ENCODE results near the gene ME2.
"Not testable (repeated sequence)": the region's sequence is repeated elsewhere in the genome, so short reads cannot be mapped to it uniquely, and the experiment has no call there.

The ME2 gene

GRCh38 chr18:50967714-50968661, 89.1 kb downstream of the ME2 start, which contains the start of gene ELAC1:
TSS of gene ELAC1 (plus strand) at chr18:50968040. CDS start at chr18:50974405, 6,365 bp downstream.
- peak within 1 kb of the TSS; percentile 94 to 96 for H3K4me3 ChIP-seq
- H3K27ac ChIP-seq: peak within 1 kb of the TSS; percentile 99
- DNase-seq: peak; percentile 59 to 84
- H3K36me3 ChIP-seq: no peaks in the 10 kb centered on the region
- intact Hi-C loops (cut with DNase I; ENCODE audit: low total_unique reads): loop anchor here (10.0 kb wide), 1 partner anchor 227 kb away; the partner anchor contains the start of gene MEX3C
- no peaks in the 10 kb centered on the region for H3K27me3 ChIP-seq
- no peak for TF ChIP-seq CTCF (IDR thresholded peaks at IDR 0.05)
- H3K4me1 ChIP-seq: peaks cover 0 to 22% (median 11%) of the 10 kb centered on the region in 4 donors
- peaks cover 0 to 7% (median 0%) of the 10 kb centered on the region in 3 donors for H3K9me3 ChIP-seq

- no peak for TF ChIP-seq CTCF (IDR thresholded peaks at IDR 0.05)
- peak overlapping the region; percentile 99 for H3K27ac ChIP-seq
- peak overlapping the region in 1 of 2 donors; percentile 94 for H3K4me3 ChIP-seq
- no peak for DNase-seq
- intact Hi-C loops (cut with DNase I; ENCODE audit: low total_unique reads): loop anchor here (10.0 kb wide), 1 partner anchor 225 kb away; the partner anchor contains the start of gene MEX3C
- no peaks in the 10 kb centered on the region for H3K9me3 ChIP-seq
- H3K27me3 ChIP-seq: no peaks in the 10 kb centered on the region
- H3K36me3 ChIP-seq: peaks cover 0 to 2% (median 2%) of the 10 kb centered on the region in 3 donors
- H3K4me1 ChIP-seq: peaks cover 0 to 22% (median 11%) of the 10 kb centered on the region in 4 donors
These were observed 90.5 kb downstream of the ME2 start for GRCh38 chr18:50969448-50969847.

DNA sequence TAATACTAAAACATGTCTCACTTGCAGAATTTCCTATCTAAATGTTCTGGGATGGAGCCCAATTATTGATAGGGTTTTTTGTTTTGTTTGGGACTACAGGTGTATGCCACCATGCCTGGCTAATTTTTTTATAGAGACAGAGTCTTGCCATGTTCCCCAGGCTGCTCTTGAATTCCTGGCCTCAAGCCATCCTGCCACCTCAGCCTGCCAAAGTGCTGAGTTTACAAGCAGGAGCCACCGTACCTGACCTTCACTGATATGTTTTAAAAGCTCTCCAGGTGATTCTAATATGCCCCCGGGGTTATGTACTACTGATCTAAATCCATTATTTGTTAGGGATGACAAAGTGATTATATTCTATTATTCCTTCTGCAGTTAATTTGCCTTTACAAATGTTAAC, 91.1 kb downstream of the ME2 start:
- intact Hi-C loops (cut with DNase I; ENCODE audit: low total_unique reads): loop anchor here (5.0 kb wide), 1 partner anchor 57 kb away; no protein-coding TSS in a partner anchor

GRCh38 chr18:50972404-50972803, 93.5 kb downstream of the ME2 start:
- H3K27me3 ChIP-seq, H3K9me3 ChIP-seq: not testable (repeated sequence)
- intact Hi-C loops (cut with DNase I; ENCODE audit: low total_unique reads): loop anchor here (5.0 kb wide), 1 partner anchor 55 kb away; no protein-coding TSS in a partner anchor

More for the DNA sequence above, 91.1 kb downstream of the ME2 start:
- no peak overlapping the region for H3K27ac ChIP-seq
- TF ChIP-seq CTCF (IDR thresholded peaks at IDR 0.05): no peak
- H3K27me3 ChIP-seq: no peaks in the 10 kb centered on the region
- H3K9me3 ChIP-seq: no peaks in the 10 kb centered on the region
- no peak overlapping the region for H3K4me3 ChIP-seq
- DNase-seq: no peak
- peaks cover 0 to 22% (median 11%) of the 10 kb centered on the region in 4 donors for H3K4me1 ChIP-seq
- H3K36me3 ChIP-seq: peaks cover 0 to 8% (median 8%) of the 10 kb centered on the region in 3 donors

GRCh38 chr18:50973367-50974126, 94.6 kb downstream of the ME2 start:
- peaks cover 31 to 43% (median 42%) of the 10 kb centered on the region in 3 donors for H3K36me3 ChIP-seq
- no peak overlapping the region for H3K4me3 ChIP-seq
- intact Hi-C loops (cut with DNase I; ENCODE audit: low total_unique reads): loop anchor here (5.0 kb wide), 1 partner anchor 54 kb away; no protein-coding TSS in a partner anchor
- TF ChIP-seq CTCF (IDR thresholded peaks at IDR 0.05): no peak
- DNase-seq: no peak
- no peak overlapping the region for H3K27ac ChIP-seq
- H3K27me3 ChIP-seq: no peaks in the 10 kb centered on the region
- H3K9me3 ChIP-seq: no peaks in the 10 kb centered on the region
- H3K4me1 ChIP-seq: peaks cover 0 to 17% (median 11%) of the 10 kb centered on the region in 4 donors

More at GRCh38 chr18:50972404-50972803, 93.5 kb downstream of the ME2 start:
- peaks cover 0 to 20% (median 11%) of the 10 kb centered on the region in 4 donors for H3K4me1 ChIP-seq
- H3K27ac ChIP-seq, DNase-seq, H3K4me3 ChIP-seq: not testable (repeated sequence)
- peaks cover 21 to 32% (median 31%) of the 10 kb centered on the region in 3 donors for H3K36me3 ChIP-seq
